Omental fat pad (tissue), 4 donors: ENCODE data around the gene SUSD5. TPM values are rescaled to one million over a fixed set of nuclear protein-coding genes. Genes with fewer than 3 reads are reported as not detected.

Experiments
- ATAC-seq: fragments of 150-250 bp; one replicate; pipeline ENCODE4 v1.9.1; 2016; ENCODE audit warnings: mild to moderate bottlenecking, moderate library complexity; ENCODE audit not compliant: low FRiP score
- DNase-seq: peaks from one replicate; pipeline ENCODE4 v3.0.0-alpha.2; 2019; ENCODE audit warnings: low spot score
- total RNA-seq, 4 donors: library from RNA; depleted of rRNA; stranded (reverse); fragments of >200 nt; gene quantifications; one replicate each; pipeline ENCODE4 v1.1.0, GENCODE V29; 2016
- TF ChIP-seq, protein P1 (sequence below), 3 donors: fragments of 450-650 bp; IDR thresholded peaks; one replicate each; pipeline ENCODE4 v1.5.1; 2016 to 2017; ENCODE audit warnings: antibody characterized with exemption in 3 of 3, mild to moderate bottlenecking in 3 of 3, moderate library complexity in 2 of 3

SUSD5 gene
- total RNA-seq, 4 donors from 2014 or later = 2.0 to 13.5 (median 6.6) TPM

DNA sequence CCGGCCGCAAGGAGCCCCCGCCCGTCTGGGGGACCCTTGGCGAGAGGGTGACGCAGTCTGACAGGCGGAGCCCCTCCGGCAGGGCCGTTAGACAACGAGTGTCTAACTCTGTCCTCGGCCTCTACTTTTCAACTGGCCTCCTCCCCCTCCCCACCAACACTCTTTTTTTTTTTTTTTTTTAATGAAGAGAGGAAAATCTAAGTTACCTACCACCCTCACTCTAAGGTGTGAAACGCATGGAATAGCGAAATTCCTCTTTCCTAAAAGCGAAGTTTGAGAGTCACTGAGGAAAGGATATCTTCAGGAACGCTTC, 521 bp upstream of the SUSD5 start:
- no peak for DNase-seq
- TF ChIP-seq, protein P1, sequence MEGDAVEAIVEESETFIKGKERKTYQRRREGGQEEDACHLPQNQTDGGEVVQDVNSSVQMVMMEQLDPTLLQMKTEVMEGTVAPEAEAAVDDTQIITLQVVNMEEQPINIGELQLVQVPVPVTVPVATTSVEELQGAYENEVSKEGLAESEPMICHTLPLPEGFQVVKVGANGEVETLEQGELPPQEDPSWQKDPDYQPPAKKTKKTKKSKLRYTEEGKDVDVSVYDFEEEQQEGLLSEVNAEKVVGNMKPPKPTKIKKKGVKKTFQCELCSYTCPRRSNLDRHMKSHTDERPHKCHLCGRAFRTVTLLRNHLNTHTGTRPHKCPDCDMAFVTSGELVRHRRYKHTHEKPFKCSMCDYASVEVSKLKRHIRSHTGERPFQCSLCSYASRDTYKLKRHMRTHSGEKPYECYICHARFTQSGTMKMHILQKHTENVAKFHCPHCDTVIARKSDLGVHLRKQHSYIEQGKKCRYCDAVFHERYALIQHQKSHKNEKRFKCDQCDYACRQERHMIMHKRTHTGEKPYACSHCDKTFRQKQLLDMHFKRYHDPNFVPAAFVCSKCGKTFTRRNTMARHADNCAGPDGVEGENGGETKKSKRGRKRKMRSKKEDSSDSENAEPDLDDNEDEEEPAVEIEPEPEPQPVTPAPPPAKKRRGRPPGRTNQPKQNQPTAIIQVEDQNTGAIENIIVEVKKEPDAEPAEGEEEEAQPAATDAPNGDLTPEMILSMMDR (IDR thresholded peaks at IDR 0.05) = no peak
- ATAC-seq = no peak

GRCh38 chr3:33217866-33218445, 654 bp downstream of the SUSD5 start:
- DNase-seq (no peak), ATAC-seq (peak; percentile 50)
- TF ChIP-seq, protein P1 (IDR thresholded peaks at IDR 0.05) = no peak

GRCh38 chr3:33215739-33216138, 2.9 kb downstream of the SUSD5 start:
- TF ChIP-seq, protein P1 (IDR thresholded peaks at IDR 0.05) = no peak
- ATAC-seq (no peak), DNase-seq (no peak)

DNA sequence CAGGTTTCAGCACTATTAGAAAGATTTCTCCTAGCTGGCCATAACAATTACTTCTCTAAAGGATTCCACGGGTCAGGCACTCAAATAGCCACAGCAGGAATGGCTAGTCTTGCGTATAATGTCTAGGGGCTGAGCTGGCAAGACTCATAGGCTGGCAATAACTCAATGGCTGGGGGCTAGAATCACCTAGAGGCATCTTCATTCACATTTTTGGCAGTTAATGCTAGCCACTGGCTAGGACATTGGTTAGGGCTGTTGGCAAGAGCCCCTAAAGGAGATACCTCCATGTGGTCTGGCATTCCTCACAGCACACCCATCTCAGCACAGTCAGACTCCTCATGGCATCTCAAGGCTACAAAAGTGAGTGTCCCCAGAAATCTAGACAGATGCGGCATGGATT, 6.2 kb downstream of the SUSD5 start:
- TF ChIP-seq, protein P1 (IDR thresholded peaks at IDR 0.05) = no peak
- ATAC-seq (no peak), DNase-seq (no peak)

GRCh38 chr3:33211444-33211843, 7.2 kb downstream of the SUSD5 start:
- TF ChIP-seq, protein P1 (IDR thresholded peaks at IDR 0.05) = no peak
- ATAC-seq = no peak
- no peak for DNase-seq

DNA sequence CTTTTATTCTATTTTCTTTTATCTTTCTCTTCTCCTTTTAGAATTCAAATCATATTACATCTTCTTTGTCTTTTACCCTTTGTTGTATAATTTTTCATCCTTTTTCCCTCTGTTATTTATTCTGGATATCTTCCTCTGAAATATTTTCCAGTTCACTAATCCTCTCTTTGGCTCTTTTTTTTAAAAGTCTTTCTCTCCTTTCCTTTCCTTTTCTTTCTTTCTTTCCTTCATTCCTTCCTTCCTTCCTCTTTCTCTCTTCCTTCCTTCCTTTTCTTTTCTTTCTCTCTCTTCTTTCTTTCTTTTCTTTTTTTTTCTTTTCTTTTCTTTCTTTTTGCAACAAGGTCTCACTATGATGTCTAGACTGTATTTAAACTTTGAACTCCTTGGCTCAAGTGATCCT, 9.3 kb downstream of the SUSD5 start:
- TF ChIP-seq, protein P1 (IDR thresholded peaks at IDR 0.05) = no peak
- no peak for DNase-seq
- ATAC-seq = no peak

DNA sequence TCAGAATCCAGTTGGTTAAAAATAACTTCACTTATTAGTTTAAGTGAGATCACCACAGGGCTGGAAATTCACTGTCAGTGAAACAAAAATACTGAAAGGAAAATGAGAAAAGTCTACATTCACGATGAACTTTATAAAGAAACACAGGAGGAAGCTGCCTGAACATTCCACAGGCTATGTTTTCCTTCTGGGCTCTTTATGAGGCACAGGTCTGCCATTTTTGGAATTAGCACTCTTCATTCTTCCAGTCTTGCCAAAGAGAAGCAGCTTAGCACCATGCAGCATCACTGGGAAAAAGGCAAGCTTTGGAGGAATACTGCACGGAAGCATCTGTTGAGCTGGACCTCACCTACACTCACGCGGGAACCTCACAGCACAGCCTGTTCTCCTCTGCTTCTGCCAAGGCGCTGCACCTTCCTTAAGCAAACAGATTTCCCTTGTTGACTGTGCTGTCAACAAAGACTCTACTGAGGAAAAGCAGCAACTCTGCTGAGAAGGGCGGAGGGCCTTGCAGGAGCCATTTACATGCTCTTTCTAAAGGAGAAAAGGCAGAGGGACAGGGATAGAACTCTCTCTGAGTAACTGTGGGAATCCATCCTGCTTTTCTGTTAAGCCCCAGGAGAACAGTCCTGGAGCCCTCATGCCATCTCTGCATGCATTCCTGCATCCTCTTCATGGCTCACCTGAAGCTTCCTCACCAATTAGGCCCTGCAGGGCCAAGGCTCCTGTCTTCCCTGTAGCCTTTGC, 15.7 kb downstream of the SUSD5 start:
- TF ChIP-seq, protein P1 (IDR thresholded peaks at IDR 0.05) = no peak
- no peak for ATAC-seq
- DNase-seq = no peak
